Stomach (tissue), 9 donors: ENCODE data around the gene EFHD1. TPM values are rescaled to one million over a fixed set of nuclear protein-coding genes. Genes with fewer than 3 reads are reported as not detected.

Experiments used
- DNase-seq, 2 donors: peaks; one replicate each; pipeline versions ENCODE4 v3.0.0 to v3.0.0-alpha.2; 2013 to 2019
- H3K27ac ChIP-seq, 5 donors: fragments of 200-600 bp in 4 of 5; sonication (generic) in 4 of 5; one replicate each; pipeline ENCODE4 v1.5.1; 2013 to 2019; ENCODE audit warnings: mild to moderate bottlenecking in 1 of 5, moderate library complexity in 1 of 5
- H3K27me3 ChIP-seq, 3 donors: fragments of 200-600 bp; sonication (generic); one replicate each; pipeline ENCODE4 v1.5.1; 2017 to 2019; ENCODE audit warnings: mixed run types in 1 of 3
- H3K36me3 ChIP-seq, 4 donors: fragments of 200-600 bp; sonication (generic); 1 replicate in 3 of 4; 2 replicates in 1 of 4; pipeline ENCODE4 v1.5.1; 2016 to 2019
- H3K4me1 ChIP-seq, 4 donors: fragments of 200-600 bp; sonication (generic); one replicate each; pipeline ENCODE4 v1.5.1; 2016 to 2019
- H3K4me3 ChIP-seq, 4 donors: fragments of 200-600 bp; sonication (generic) in 3 of 4; one replicate each; pipeline ENCODE4 v1.5.1; 2016 to 2019; ENCODE audit warnings: mild to moderate bottlenecking in 1 of 4
- H3K9me3 ChIP-seq, 4 donors: fragments of 200-600 bp; sonication (generic); one replicate each; pipeline ENCODE4 v1.5.1; 2016 to 2019
- CTCF ChIP-seq, 7 experiments: fragments of 450-650 bp in 4 of 7; fragments of 200-600 bp in 3 of 7; sonication (generic) in 3 of 7; IDR thresholded peaks; one replicate each; pipeline ENCODE4 v1.5.1; 2016 to 2019; ENCODE audit warnings: antibody characterized with exemption in 7 of 7, control low read depth in 2 of 7, mild to moderate bottlenecking in 1 of 7
- EP300 ChIP-seq: sonication (generic); formaldehyde crosslinking; IDR thresholded peaks from one replicate; pipeline ENCODE4 v1.6.1; 2017; ENCODE audit warnings: antibody characterized with exemption
- POLR2A ChIP-seq, 4 donors: fragments of 450-650 bp; IDR thresholded peaks; one replicate each; pipeline ENCODE4 v1.6.1; 2016; ENCODE audit warnings: antibody characterized with exemption in 4 of 4, control low read depth in 2 of 4, mild to moderate bottlenecking in 1 of 4, moderate library complexity in 1 of 4
- POLR2AphosphoS5 ChIP-seq, 3 donors: sonication (generic); formaldehyde crosslinking; IDR thresholded peaks; one replicate each; pipeline ENCODE4 v1.6.1; 2016; ENCODE audit warnings: antibody characterized with exemption in 3 of 3
- WGBS, 5 donors: extraction: QIAGEN DNeasy Blood & Tissue Kit in 3 of 5; methylation state at CpG; one replicate each; pipeline versions ENCODE4 v1.1.5 to v1.1.7; 2013 to 2018; 5-methylcytosine and 5-hydroxymethylcytosine counted together
- intact Hi-C: fragments of 100-400 bp; cut with DNase I; formaldehyde crosslinking; loops from one replicate; pipeline ENCODE4 v1.15.1; 2023; ENCODE audit warnings: low total_unique reads
- polyA plus RNA-seq, 3 donors: library from polyadenylated mRNA; stranded (reverse); fragments of 200-250 nt; gene quantifications; one replicate each; pipeline ENCODE4 v1.2.3, GENCODE V29; 2013
- total RNA-seq, 5 donors: library from RNA; depleted of rRNA; stranded (reverse); fragments of >200 nt; gene quantifications; one replicate each; pipeline versions ENCODE4 v1.1.0 to v1.2.3, GENCODE V29; 2014 to 2016
- donor health status: healthy with polysubstance abuse.
- donor health status: Bipolar disorder and iron deficiency.
- donor health status: healthy.

EFHD1 gene
- total and polyA plus RNA-seq, 8 donors = 2.8 to 49.1 (median 7.4) TPM; not detected in 1

- peak in 2 of 3 donors; percentile 80 to 90 for TF ChIP-seq POLR2AphosphoS5 (IDR thresholded peaks at IDR 0.05)
- no peak for TF ChIP-seq CTCF (IDR thresholded peaks at IDR 0.05)
- TF ChIP-seq POLR2A (IDR thresholded peaks at IDR 0.05) = no peak
- TF ChIP-seq EP300 = no peak
- Histone ChIP-seq H3K36me3 (peaks cover 0 to 10% (median 0%) of the 10 kb centered on the region in 4 donors), H3K27ac (peak within 1 kb of the TSS; percentile 93 to 99 (median 96)), H3K9me3 (no peaks in the 10 kb centered on the region), H3K27me3 (no peaks in the 10 kb centered on the region), H3K4me1 (peaks cover 25 to 53% (median 44%) of the 10 kb centered on the region in 4 donors), H3K4me3 (peak within 1 kb of the TSS; percentile 85 to 96 (median 94))
- WGBS, 5 donors = 0 to 1% (median 0%) methylated on average over 7 to 71 of the region's 71 CpGs
- intact Hi-C loops = no loop called here
- peak; percentile 97 to 99 for DNase-seq
These were observed 63.8 kb downstream of the EFHD1 start, which contains the start of gene GIGYF2 for GRCh38 chr2:232697059-232697806. Gene GIGYF2 (plus strand): TSS chr2:232697331. CDS start chr2:232735198, 37,867 bp downstream.

GRCh38 chr2:232697807-232698110 lies 64.4 kb downstream of the EFHD1 start:
- 0 to 4% (median 0%) methylated on average over 3 to 11 of the region's 11 CpGs for WGBS, 5 donors
- Histone ChIP-seq H3K4me3 (peak overlapping the region; percentile 85 to 96 (median 94)), H3K36me3 (peaks cover 0 to 15% (median 2%) of the 10 kb centered on the region in 4 donors), H3K4me1 (peaks cover 25 to 59% (median 47%) of the 10 kb centered on the region in 4 donors), H3K27ac (peak overlapping the region; percentile 93 to 99 (median 96)), H3K27me3 (no peaks in the 10 kb centered on the region), H3K9me3 (no peaks in the 10 kb centered on the region)
- TF ChIP-seq CTCF (IDR thresholded peaks at IDR 0.05) (no peak), POLR2AphosphoS5 (IDR thresholded peaks at IDR 0.05) (peak in 1 of 3 donors; percentile 3)
- intact Hi-C loops = no loop called here
- no peak for DNase-seq

- Histone ChIP-seq H3K27me3 (no peaks in the 10 kb centered on the region), H3K27ac (peak overlapping the region in 2 of 5 donors; percentile 93 to 95), H3K4me1 (peaks cover 25 to 62% (median 48%) of the 10 kb centered on the region in 4 donors), H3K4me3 (peak overlapping the region; percentile 85 to 96 (median 94)), H3K36me3 (peaks cover 0 to 21% (median 8%) of the 10 kb centered on the region in 4 donors), H3K9me3 (no peaks in the 10 kb centered on the region)
- DNase-seq = no peak
- WGBS, 5 donors = 40 to 49% (median 46%) methylated on average over 4 of the region's 4 CpGs
- no peak for TF ChIP-seq EP300
- TF ChIP-seq POLR2AphosphoS5 (IDR thresholded peaks at IDR 0.05) = no peak
- intact Hi-C loops = no loop called here
These were observed 65.2 kb downstream of the EFHD1 start for GRCh38 chr2:232698556-232699091.

GRCh38 chr2:232699110-232699509 lies 65.7 kb downstream of the EFHD1 start:
- peaks cover 2 to 25% (median 13%) of the 10 kb centered on the region in 4 donors for H3K36me3 ChIP-seq
- TF ChIP-seq CTCF (IDR thresholded peaks at IDR 0.05) (no peak), EP300 (no peak), POLR2A (IDR thresholded peaks at IDR 0.05) (no peak), POLR2AphosphoS5 (IDR thresholded peaks at IDR 0.05) (no peak)
- 47 to 79% (median 59%) methylated on average over 2 of the region's 2 CpGs for WGBS, 5 donors
- no peaks in the 10 kb centered on the region for H3K9me3 ChIP-seq
- peak overlapping the region in 3 of 4 donors; percentile 12 to 96 (median 94) for H3K4me3 ChIP-seq
- H3K27ac ChIP-seq = no peak overlapping the region
- DNase-seq = peak in 1 of 2 donors; percentile 10
- no peaks in the 10 kb centered on the region for H3K27me3 ChIP-seq
- H3K4me1 ChIP-seq = peaks cover 25 to 62% (median 48%) of the 10 kb centered on the region in 4 donors
- intact Hi-C loops = no loop called here
